HG03575 (cell line): ENCODE results near the gene IL16.

Experiments used
- ATAC-seq: cut with Tn5 transposase; IDR thresholded peaks from one replicate; pipeline ENCODE4 v1.9.1; 2021; ENCODE audit not compliant: unreplicated experiment, insufficient number of reproducible peaks, low FRiP score; ENCODE audit errors: extremely low read depth

Gene IL16

DNA sequence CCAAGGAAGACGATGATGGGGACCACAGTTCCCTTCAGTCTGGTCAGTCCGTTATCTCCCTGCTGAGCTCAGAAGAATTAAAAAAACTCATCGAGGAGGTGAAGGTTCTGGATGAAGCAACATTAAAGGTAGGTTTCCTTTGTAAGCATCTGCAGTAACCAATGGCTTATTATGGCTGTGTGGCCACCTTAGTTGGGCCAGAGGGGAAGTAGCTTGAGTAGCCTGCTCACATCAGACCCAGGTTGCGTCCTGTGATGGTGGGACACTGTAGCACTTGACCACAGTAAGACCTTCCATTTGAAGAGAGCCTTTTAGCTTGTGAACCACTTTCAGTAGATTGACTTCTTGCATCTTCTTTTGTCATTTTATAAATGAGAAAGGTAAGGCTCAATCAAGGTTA lies 104.7 kb downstream of the IL16 start:
- ATAC-seq: no peak

DNA sequence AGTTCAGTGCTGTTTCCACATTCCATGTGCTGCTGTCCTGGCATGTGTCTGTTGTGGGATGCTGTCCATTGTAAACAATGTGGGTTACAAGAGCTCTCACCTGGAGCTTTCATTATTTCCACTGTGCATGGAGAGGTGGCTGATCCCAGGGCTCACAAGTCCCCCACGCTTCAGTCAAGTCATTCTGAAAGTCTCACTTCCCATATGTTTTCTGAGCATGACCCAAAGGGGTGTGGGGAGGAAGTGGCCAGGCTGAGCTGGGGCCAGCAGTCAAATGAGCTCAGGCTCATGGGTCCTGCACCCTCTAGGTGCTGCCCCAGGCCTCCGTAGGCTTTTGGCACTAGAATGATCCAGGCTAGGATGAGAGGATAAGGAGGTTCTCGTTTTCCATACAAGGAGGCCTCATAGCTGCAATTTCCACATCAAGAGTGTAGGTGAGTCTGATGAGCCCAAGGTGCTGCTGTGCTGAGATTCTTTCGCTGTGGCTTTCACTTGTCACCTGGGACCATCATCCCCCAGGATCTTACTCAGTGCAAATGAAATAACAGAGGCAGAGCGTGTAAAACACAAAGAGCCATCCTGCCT lies 105.2 kb downstream of the IL16 start:
- ATAC-seq: peak; percentile 53

DNA sequence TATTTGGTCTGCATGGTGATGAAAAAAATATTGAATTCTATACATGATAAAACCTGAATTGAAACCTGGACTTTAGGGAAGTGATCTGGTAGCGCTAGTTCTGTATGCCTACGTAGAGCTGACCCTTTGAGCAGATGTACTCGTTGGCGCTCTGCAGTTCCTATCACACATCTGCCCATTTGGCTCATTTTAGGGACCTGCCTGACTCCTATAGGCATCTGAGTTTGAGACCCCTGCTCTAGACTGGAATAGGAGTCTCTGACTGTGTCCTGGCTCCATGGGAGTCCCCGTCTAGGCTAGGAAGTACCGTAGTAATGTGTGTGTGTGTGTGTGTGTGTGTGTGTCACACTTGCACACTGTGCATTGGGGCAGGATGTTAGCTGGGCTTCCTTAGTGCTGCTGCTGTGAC lies 106.0 kb downstream of the IL16 start:
- no peak for ATAC-seq

DNA sequence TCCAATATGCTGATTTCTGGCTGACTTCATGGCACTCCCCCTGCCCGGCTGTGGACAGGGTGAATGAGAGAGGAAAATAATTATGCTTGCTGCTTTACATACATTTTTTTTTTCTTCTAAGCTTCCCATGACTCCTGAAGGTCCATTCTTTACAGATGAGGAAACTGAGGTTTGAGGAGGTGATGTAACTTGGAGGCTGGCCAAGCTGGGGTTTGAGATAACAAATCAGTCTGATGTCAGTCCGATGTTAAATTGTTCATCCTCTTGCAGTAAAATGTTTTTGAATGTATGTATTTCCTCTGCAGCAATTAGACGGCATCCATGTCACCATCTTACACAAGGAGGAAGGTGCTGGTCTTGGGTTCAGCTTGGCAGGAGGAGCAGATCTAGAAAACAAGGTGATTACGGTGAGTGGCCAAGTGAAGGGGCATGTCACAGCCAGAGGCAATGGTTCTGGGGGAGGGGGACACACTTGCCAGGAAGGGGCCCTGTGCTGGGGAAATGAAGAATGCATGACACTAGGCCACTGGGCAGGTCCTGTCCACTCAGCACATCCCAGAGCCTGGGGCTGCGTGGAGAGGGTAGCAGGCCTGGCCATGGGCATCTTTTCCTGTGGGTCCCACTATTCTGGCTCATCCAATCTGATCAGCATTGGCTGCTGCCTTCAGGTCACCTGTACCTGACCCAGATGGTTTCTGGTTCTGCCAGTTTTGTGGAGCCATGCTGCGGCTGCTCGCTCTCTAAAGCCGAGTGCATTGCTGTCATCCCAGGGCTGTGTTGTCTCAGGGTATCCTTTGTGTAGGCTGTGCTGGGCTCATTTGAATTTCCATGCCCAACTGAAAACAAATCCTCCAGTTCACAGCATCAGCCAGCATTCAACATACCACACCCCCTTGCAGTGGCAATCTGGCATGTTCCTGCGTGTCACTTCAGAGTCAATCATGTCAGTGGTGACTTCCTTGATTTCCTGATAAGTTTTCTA lies 106.9 kb downstream of the IL16 start:
- no peak for ATAC-seq

DNA sequence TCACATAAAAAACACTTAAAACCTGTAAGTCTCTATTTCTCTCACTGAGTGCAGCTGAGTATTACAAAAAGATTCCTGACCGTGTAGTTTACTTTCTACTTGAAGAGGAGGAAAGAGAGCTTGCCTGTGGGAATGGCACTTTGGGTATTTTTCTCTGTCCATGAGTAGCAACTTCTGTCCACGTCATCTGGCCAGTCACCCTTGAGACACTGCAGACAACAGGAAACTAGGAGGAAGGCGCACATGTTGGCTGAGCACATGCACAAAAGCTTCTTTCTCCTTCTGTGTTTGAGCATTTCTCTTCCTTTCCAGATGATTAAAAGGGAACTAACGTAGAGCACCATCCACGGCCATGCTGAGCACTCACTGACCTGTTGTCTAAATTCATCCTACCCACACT lies 107.5 kb downstream of the IL16 start:
- ATAC-seq: no peak

DNA sequence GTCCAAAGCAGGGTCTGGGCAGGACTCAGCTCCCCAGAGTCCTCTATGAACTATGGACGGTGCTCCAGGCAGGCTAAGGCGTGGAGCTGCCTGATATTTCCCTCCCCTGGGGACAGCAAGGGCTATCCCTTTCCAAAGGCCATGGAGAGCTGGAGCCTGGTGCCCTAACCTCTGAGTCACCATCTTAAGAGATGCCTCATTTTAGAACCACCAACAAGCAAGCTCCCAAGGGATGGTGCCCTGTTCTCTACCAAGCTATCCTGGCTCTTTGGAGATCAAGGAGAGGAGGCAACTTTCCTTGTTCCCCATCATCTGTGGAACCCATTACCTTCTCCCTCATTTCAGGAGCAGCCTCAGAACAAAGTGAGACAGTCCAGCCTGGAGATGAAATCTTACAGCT lies 111.6 kb downstream of the IL16 start:
- no peak for ATAC-seq

DNA sequence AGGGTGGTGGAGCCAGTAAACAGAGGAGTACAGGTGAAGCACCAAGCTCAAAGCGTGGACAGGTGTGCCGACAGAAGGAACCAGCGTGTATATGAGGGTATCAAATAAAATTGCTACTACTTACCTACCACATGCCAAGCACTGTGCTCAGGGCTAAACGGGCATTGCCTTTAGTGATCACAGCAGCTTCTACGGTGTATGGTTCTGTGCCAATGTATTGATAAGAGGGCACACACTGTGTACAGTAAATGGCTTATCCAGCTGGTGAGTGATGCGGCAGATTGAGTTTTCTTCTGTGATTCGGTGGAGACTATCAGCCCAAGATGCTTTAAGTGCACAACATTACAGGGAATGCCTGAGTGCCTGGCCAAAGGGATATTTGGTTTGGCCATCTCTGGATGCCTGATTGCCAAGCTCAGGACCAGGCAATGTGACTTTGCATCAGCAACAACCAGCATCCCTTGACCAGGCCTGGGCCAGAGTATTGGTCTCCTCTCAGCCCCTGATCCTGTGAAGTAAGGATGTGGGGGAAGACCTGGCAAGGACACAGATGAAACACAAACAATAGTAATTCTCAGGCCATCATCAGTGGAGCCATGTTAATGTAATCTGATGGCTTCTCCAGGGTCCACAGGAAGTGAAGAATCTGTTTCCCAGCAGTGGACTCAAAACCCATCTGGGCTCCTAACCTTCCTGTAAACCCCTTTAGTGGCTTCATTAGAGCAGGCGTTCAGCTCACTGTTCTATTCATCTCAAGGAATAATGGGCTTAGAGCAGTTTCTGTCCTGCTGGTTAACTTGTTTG lies 113.2 kb downstream of the IL16 start:
- no peak for ATAC-seq

DNA sequence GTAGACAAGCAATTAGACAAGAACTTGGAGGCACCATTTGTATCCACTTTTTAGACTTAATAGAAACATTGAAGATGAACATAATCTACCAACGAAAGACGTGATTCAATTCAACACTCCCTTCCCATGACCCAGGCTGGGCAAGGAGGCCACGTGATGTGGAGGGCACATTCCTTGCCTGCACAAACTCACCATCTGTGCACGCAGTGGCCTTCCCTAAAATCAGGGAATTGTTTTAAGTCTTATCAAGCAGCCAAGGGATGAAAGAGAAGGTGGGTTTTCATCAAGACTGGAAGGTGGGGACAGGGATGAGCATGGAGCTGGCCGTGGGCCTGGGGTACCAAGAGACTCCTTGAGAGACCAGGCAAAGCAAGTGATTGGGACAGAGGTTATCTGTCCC lies 113.8 kb downstream of the IL16 start:
- no peak for ATAC-seq

DNA sequence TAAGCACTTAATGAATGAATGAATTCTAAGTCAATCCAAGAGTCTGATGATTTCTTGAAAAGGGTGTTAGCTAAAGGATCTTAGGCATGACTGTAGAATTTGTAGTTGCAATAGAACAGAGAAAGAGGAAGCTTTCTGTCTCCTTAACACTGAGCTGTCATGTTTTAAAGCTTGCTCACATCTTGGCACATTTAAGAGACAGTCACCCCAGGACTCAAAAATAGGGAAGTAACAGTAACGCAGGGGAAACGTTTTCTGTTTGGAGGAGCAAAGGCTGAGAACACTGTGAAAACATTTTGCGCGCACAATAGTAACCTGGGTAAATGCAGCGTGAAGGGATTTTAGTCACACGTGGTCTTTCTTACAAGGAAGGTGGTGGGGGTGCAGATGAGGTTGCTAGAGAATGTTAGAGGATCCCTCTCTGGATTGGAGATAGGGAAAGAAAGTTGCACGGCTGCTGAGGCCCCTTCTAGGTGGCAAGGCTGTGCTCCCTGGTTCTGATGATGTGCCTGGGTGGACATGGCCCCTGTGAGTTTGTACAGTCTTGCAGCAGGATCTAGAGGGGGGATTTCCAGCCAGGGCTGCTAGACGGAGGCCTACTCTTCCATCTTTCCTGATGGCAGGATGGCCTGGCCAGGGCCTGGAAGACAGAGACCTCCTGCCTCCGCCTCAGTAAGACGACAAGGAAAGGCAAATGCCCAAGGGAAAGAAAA lies 115.2 kb downstream of the IL16 start:
- ATAC-seq: no peak

DNA sequence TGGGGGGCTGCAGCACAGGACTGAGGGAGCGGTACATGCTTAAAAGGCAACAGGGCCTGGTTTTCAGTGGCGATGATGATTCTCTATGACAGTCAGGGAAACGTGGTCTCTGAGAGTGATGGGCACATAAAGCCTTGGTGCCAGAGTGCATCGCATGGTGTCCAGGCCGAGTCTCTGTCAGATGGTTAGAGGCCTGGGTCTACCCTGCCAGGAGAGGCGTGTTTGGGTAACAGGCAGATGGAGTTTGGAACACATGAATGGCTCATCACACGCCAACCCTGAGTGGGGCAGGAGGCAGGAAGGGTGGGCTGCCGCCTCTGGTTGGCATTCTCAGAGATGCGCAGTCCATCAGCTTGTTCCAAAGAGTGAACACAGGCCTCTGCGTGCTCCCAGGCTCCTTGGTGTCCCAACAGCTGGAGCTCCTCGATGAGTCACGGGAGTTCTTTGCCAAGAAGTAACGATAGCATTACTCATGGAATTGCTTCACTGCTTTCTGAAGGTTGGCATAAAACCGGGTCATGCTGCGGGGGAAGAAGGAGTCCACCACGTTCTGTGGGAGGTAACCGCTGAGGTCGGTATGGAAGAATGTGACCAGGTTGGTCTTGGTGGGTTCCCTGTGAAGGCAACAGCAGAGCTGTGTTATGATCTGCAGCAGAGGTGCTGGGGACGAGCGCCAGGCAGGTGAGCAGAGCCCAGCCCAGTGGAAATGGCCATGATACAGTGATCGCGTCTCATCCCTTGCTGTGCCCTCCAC lies 116.3 kb downstream of the IL16 start:
- no peak for ATAC-seq

DNA sequence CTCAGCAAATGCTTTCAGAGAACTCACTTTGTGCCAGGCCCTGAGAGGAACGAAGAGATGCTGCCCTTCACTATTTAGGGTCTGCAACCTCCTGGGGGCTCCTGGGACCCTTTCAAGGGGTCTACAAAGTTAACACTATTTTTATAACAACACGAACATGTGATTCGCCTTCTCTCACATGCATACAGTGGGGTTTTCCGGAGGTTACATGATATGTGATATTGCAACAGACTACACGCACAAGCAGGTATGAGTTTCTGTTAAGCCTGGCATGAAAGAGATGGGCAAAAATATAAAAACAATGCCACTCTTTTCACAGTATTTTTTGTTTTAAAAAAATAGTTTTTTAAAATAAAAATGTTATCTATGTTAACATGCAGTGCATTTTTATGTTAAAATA lies 117.0 kb downstream of the IL16 start:
- no peak for ATAC-seq

DNA sequence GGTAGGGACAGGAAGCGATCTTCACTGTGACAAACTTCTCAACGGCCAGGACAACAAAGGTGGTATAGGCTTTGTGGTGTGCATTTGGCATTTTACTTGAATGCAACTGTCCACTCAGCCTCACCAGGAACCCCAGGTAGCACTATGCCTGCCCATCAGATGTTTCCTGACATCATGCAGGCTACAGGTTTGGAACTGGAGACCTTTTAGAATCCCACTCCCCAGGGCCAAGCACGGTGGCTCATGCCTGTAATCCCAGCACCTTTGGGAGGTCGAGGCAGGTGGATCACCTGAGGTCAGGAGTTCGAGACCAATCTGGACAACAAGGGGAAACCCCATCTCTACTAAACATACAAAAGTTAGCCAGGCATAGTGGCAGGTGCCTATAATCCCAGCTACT lies 117.7 kb downstream of the IL16 start:
- ATAC-seq: no peak

DNA sequence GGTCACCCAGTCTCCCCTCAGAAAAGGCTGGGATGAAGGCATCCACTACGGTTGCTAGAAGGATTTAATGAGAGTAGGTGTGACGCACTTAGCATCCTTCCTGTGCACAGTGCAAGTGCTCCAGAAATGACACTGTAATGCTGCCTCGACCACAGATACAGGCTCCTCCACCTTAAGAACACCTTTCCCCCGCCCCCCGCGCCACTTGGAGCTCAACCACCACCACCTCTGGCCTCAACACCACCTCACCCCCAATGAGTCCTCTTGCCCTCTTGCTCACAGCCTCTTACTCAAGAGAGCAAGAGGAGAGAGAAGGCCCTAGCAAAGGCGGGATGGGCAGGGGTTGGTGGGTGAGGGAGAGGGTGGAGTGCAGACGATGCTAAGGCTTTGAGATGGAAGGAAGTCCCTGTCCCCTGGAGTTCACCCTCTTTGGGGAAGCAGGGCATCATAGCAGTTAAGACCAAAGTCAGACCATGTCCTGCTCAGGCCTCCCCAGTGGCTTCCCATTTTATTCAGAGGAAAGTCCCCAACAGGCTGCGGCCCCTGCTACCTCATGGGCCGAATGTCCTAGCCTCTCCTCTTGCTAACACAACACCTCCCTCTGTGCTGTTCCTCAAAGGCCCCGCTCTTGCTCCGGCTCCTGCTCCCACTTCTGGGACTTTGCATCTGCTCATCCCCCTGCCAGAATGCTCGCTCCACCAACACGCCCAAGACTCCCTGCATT lies 118.9 kb downstream of the IL16 start:
- no peak for ATAC-seq

DNA sequence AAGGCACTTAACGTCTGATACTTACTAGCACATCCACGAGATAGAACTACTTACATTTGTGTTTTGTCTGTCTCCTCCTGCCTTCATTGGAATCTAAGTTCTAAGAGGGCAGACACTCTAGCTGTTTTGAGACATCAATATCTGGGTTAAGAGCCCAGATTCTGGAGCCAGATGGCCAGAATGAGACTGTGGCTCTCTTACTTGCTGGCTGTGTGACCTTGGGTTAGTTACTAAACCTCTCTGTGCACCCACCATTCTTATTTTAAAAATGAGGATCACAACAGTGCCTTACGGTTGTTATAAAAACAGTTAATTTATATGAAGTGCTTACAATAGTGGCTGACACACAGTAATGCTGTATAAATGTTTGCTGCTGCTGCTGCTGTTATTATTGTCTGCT lies 119.6 kb downstream of the IL16 start:
- ATAC-seq: no peak

DNA sequence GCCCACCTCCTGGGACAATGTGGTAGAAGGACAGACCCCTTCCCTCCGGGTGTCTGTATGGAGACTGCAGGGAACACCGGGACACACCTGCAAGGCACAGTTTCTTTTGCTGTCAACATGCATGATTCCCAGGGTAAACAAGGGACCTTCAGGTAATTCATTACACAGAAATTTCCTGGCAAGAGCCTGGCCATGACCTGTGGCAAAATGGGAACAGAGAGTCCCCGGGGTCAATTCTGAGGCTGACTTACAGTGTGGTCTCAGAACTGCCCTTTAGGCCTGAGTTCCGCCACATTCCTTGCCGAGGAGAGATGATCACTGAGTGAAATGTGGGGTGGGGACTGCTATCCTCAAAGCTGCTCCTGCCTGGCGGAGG lies 121.0 kb downstream of the IL16 start:
- ATAC-seq: no peak

DNA sequence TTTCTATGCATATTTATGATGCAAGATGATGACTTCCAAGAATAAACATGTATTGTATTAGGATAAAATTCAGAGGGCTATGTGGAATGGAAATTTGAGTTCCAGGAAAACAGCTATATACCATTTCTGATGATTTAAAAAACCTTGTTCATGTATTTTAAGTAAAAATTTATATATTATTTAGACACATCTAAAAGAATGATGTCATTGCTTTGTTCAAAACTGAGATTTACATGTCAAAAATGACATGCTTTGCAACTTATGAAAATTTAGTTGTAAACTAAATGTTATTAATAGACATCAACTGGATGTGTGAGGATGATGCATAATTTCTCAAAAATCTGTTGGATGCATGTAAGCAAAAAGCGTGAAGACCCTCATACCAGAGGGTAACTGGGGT lies 125.0 kb downstream of the IL16 start:
- ATAC-seq: no peak

DNA sequence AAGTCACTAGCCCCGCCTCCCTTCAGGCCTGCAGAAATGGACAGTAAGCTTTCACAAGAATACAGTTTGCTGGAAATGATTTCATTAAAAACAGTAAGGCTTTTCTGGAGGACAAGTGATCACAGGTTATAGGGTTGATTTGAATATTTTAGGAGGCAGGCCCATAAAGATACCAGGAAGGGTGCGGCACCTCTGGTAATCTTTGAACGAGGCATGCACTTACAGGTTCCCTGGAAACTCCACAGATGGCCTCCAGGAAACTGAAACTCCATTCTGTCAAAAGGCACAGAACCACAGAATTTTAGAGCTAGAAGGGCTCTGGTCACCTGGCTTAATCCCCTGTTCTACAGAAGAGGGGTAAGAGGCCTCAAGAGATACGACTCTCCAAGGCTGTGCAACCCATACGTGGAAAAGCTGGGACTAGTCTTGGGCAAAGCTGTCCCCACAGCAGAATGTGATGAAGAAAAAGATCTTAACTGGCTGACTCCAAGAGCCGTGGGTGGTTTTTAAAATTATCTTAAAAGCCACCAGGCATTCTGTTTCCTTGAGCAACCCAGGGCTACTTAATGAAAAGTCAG lies 126.1 kb downstream of the IL16 start:
- ATAC-seq: no peak

DNA sequence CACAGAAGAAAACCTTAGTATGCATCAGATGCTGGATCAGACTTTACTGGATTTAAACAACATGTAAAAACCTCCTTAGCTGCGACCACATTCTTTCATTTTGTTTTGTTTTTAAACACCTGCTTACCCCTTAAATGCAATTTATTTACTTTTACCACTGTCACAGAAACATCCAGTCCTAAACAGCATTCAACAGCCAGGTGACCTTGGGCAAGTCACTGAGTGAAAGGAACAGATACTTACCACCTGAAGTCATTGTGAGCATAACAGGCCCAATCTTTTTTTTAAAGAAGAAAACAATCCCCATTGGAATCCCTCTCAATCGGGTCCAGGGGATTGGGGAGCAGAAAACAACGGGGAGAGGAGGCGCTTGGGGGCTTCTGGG lies 126.9 kb downstream of the IL16 start:
- no peak for ATAC-seq
